CD4-positive, alpha-beta T cell treated with Interleukin-15 for 4 hours (primary cell): ENCODE measurements around the gene KLF4.

ENCODE experiments used
- DNase-seq: peaks from one replicate; pipeline ENCODE4 v3.0.0-alpha.2; 2020; ENCODE audit warnings: low spot score

Gene KLF4

GRCh38 chr9:107487521-107488374 is 1.8 kb downstream of the KLF4 start:
- no peak for DNase-seq

GRCh38 chr9:107486674-107487520 is 2.7 kb downstream of the KLF4 start:
- DNase-seq, result no peak

- no peak for DNase-seq
These were observed 4.0 kb downstream of the KLF4 start for GRCh38 chr9:107485458-107486043.

GRCh38 chr9:107484117-107484723 is 5.3 kb downstream of the KLF4 start:
- DNase-seq, result no peak

GRCh38 chr9:107483666-107484065 is 5.9 kb downstream of the KLF4 start:
- DNase-seq, result no peak

GRCh38 chr9:107481035-107481434 is 8.5 kb downstream of the KLF4 start:
- no peak for DNase-seq

GRCh38 chr9:107480386-107480789 is 9.2 kb downstream of the KLF4 start:
- no peak for DNase-seq

- no peak for DNase-seq
These were observed 10.8 kb downstream of the KLF4 start for GRCh38 chr9:107478805-107479204.

- no peak for DNase-seq
These were observed 15.4 kb downstream of the KLF4 start for GRCh38 chr9:107474124-107474523.

GRCh38 chr9:107472581-107473340 is 16.8 kb downstream of the KLF4 start:
- no peak for DNase-seq

GRCh38 chr9:107471552-107471951 is 18.0 kb downstream of the KLF4 start:
- no peak for DNase-seq

- DNase-seq, result no peak
These were observed 22.2 kb downstream of the KLF4 start for GRCh38 chr9:107467416-107467815.

- no peak for DNase-seq
These were observed 22.7 kb downstream of the KLF4 start for GRCh38 chr9:107466826-107467225.

- DNase-seq, result no peak
These were observed 23.8 kb downstream of the KLF4 start for GRCh38 chr9:107465467-107466451.

GRCh38 chr9:107464516-107464915 is 25.1 kb downstream of the KLF4 start:
- DNase-seq, result no peak

GRCh38 chr9:107462691-107463090 is 26.9 kb downstream of the KLF4 start:
- DNase-seq, result no peak

GRCh38 chr9:107460153-107461023 is 29.2 kb downstream of the KLF4 start:
- DNase-seq, result no peak

- DNase-seq, result no peak
These were observed 34.0 kb downstream of the KLF4 start for GRCh38 chr9:107455425-107456135.

GRCh38 chr9:107453479-107453878 is 36.1 kb downstream of the KLF4 start:
- no peak for DNase-seq
